ENCODE data around the gene SRXN1.

The SRXN1 gene

GRCh38 chr20:664151-664550, 11.2 kb upstream of the SRXN1 start:
- FAIRE-seq (no peak), DNase-seq (ENCODE audit: insufficient read length, low spot score) (no peak)
- TF ChIP-seq CTCF (IDR thresholded peaks at IDR 0.05; ENCODE audit: insufficient read depth, missing control alignments) = no peak

GRCh38 chr20:663315-664090, 10.5 kb upstream of the SRXN1 start:
- FAIRE-seq (no peak), DNase-seq (ENCODE audit: insufficient read length, low spot score) (no peak)
- no peak for TF ChIP-seq CTCF (IDR thresholded peaks at IDR 0.05; ENCODE audit: insufficient read depth, missing control alignments)

- no peak for FAIRE-seq
- no peak for TF ChIP-seq CTCF (IDR thresholded peaks at IDR 0.05; ENCODE audit: insufficient read depth, missing control alignments)
- DNase-seq (ENCODE audit: insufficient read length, low spot score) = no peak
These were observed 9.5 kb upstream of the SRXN1 start for GRCh38 chr20:662277-663192.

- DNase-seq (ENCODE audit: insufficient read length, low spot score) (no peak), FAIRE-seq (no peak)
- no peak for TF ChIP-seq CTCF (IDR thresholded peaks at IDR 0.05; ENCODE audit: insufficient read depth, missing control alignments)
These were observed 8.7 kb upstream of the SRXN1 start for GRCh38 chr20:661474-662270.

- FAIRE-seq (no peak), DNase-seq (ENCODE audit: insufficient read length, low spot score) (no peak)
These were observed 5.8 kb upstream of the SRXN1 start for GRCh38 chr20:658731-659291.

More at GRCh38 chr20:658731-659291, 5.8 kb upstream of the SRXN1 start:
- no peak for TF ChIP-seq CTCF (IDR thresholded peaks at IDR 0.05; ENCODE audit: insufficient read depth, missing control alignments)

Measured in D721Med (cell line).